GM12878 (cell line): Measurements from ENCODE around the gene GGTA1. TPM values are rescaled to one million over a fixed set of nuclear protein-coding genes. Genes with fewer than 3 reads are reported as not detected.

Experiments used
- ATAC-seq: fragments of 200-7000 bp; cut with Tn5 transposase; 3 replicates; pipeline ENCODE4 v1.9.1; 2020; ENCODE audit warnings: mild to moderate bottlenecking, moderate library complexity
- BruUV-seq: library from RNA; stranded (reverse); fragments of 400-500 nt; replicated peaks from 2 replicates; lab custom pipeline; 2021; lab: Mats Ljungman, UMichigan
- CTCF ChIA-PET: fragments of 300-600 bp; sonication (Branson Sonifier 250); formaldehyde crosslinking; extraction: SDS; loops from one replicate; lab custom pipeline; 2021; ENCODE audit warnings: inconsistent platforms; lab: Yijun Ruan, JAX
- POLR2A ChIA-PET: fragments of 350-600 bp; formaldehyde crosslinking; extraction: SDS; loops from one replicate; lab custom pipeline; 2021; ENCODE audit warnings: inconsistent platforms; lab: Charles Lee
- RAD21 ChIA-PET: fragments of 300-600 bp; sonication (Branson Sonifier 250); formaldehyde crosslinking; loops from one replicate; lab custom pipeline; 2023; ENCODE audit warnings: antibody characterized with exemption; ENCODE audit not compliant: unreplicated experiment; lab: Charles Lee
- SMC1A ChIA-PET: fragments of 300-600 bp; sonication (Branson Sonifier 250); formaldehyde crosslinking; loops from one replicate; lab custom pipeline; 2023; ENCODE audit not compliant: unreplicated experiment, uncharacterized antibody; lab: Charles Lee
- DNase-seq: peaks from one replicate; pipeline ENCODE4 v3.0.0-alpha.2; 2011; ENCODE audit warnings: low read depth, low spot score
- FAIRE-seq: peaks from 3 replicates; lab custom pipeline; 2011; peaks lifted over from hg19 to GRCh38; lab: Jason Lieb, UNC
- H2AFZ ChIP-seq: 2 replicates; pipeline ENCODE4 v1.6.0; 2011; ENCODE audit warnings: low read depth, low read length, control low read depth; ENCODE audit not compliant: control insufficient read depth
- H3K27ac ChIP-seq: 2 replicates; pipeline ENCODE4 v1.5.1; 2011; ENCODE audit warnings: control low read depth; ENCODE audit not compliant: control insufficient read depth, insufficient read depth
- H3K27me3 ChIP-seq, 2 experiments: replicated peaks in 1 of 2; 2 replicates each; pipeline versions ENCODE4 v1.6.0 to v1.6.1; 2011; ENCODE audit warnings: low read length in 1 of 2; ENCODE audit not compliant: control insufficient read depth in 2 of 2, insufficient read depth in 2 of 2
- H3K36me3 ChIP-seq, 2 experiments: 2 replicates each; pipeline ENCODE4 v1.5.1; 2011; ENCODE audit warnings: low read length in 1 of 2; ENCODE audit not compliant: control insufficient read depth in 2 of 2, insufficient read depth in 2 of 2
- H3K4me1 ChIP-seq: 2 replicates; pipeline ENCODE4 v1.6.1; 2011; ENCODE audit warnings: mild to moderate bottlenecking, low read length, moderate library complexity, mixed read lengths; ENCODE audit not compliant: control insufficient read depth, insufficient read depth
- H3K4me2 ChIP-seq: 2 replicates; pipeline ENCODE4 v1.6.0; 2011; ENCODE audit warnings: control low read depth; ENCODE audit not compliant: control insufficient read depth, insufficient read depth
- H3K4me3 ChIP-seq: fragments of 200-600 bp; sonication (generic); 2 replicates; pipeline ENCODE4 v1.5.1; 2016
- H3K79me2 ChIP-seq: 2 replicates; pipeline ENCODE4 v1.6.0; 2011; ENCODE audit warnings: low read length; ENCODE audit not compliant: control insufficient read depth, insufficient read depth
- H3K9ac ChIP-seq: 2 replicates; pipeline ENCODE4 v1.8.0; 2011; ENCODE audit warnings: low read length, control low read depth, mixed read lengths; ENCODE audit not compliant: control insufficient read depth, insufficient read depth
- H3K9me3 ChIP-seq: replicated peaks from 3 replicates; pipeline ENCODE4 v1.5.1; 2011; ENCODE audit warnings: mild to moderate bottlenecking, low read length; ENCODE audit not compliant: control insufficient read depth, insufficient read depth
- H4K20me1 ChIP-seq: 2 replicates; pipeline ENCODE4 v1.6.0; 2011; ENCODE audit not compliant: control insufficient read depth, insufficient read depth
- BCL3 ChIP-seq: IDR thresholded peaks from 2 replicates; pipeline ENCODE4 v1.6.1; 2011; ENCODE audit warnings: borderline replicate concordance, low read depth, mild to moderate bottlenecking, moderate library complexity, low read length; ENCODE audit not compliant: insufficient read depth, poor library complexity, severe bottlenecking
- CTCF ChIP-seq, 3 experiments: IDR thresholded peaks in 2 of 3; conservative IDR thresholded peaks in 1 of 3; 2 replicates each; pipeline ENCODE4 v1.5.1; 2011; ENCODE audit warnings: low read depth in 3 of 3, low read length in 3 of 3, mild to moderate bottlenecking in 3 of 3, control low read depth in 2 of 3, moderate library complexity in 2 of 3, inconsistent platforms in 1 of 3, mixed read lengths in 1 of 3; ENCODE audit not compliant: control insufficient read depth in 2 of 3, insufficient read depth in 1 of 3; ENCODE audit errors: extremely low read depth in 1 of 3
- CUX1 ChIP-seq: IDR thresholded peaks from 2 replicates; pipeline ENCODE4 v1.6.1; 2012; ENCODE audit warnings: improper control_type of control experiment, low read depth, low read length; ENCODE audit not compliant: insufficient replicate concordance
- JUND ChIP-seq: IDR thresholded peaks from 2 replicates; pipeline ENCODE4 v1.6.1; 2012; ENCODE audit warnings: low read depth, mild to moderate bottlenecking, low read length, improper control_type of control experiment, moderate library complexity
- SIN3A ChIP-seq: IDR thresholded peaks from 2 replicates; pipeline ENCODE4 v1.6.1; 2012; ENCODE audit warnings: low read depth, low read length, improper control_type of control experiment
- SREBF2 ChIP-seq: IDR thresholded peaks from 2 replicates; pipeline ENCODE4 v1.6.1; 2012; ENCODE audit warnings: mild to moderate bottlenecking, low read length
- YBX1 ChIP-seq: fragments of 450-650 bp; IDR thresholded peaks from 2 replicates; pipeline ENCODE4 v1.6.1; 2016; ENCODE audit warnings: antibody characterized with exemption
- ZBTB40 ChIP-seq: fragments of 450-650 bp; IDR thresholded peaks from 2 replicates; pipeline ENCODE4 v1.6.1; 2016; ENCODE audit warnings: mild to moderate bottlenecking, moderate library complexity, borderline replicate concordance
- WGBS: methylation state at CpG from one replicate; pipeline ENCODE4 v1.1.6; 2016; ENCODE audit warnings: low lambda C conversion rate; ENCODE audit not compliant: insufficient replicate concordance, insufficient coverage; ENCODE audit errors: missing lambda C conversion rate; 5-methylcytosine and 5-hydroxymethylcytosine counted together
- in situ Hi-C: fragments of 300-500 bp; cut with MboI; formaldehyde crosslinking; loops from 9 replicates; pipeline ENCODE4 v1.14.3; 2018; ENCODE audit warnings: mixed read lengths
- intact Hi-C: fragments of 100-400 bp; cut with micrococcal nuclease; formaldehyde crosslinking; loops from one replicate; pipeline ENCODE4 v1.14.2; 2022; ENCODE audit not compliant: unreplicated experiment
- polyA plus RNA-seq, 11 experiments: library from polyadenylated mRNA; depleted of rRNA in 4 of 11; unstranded in 6 of 11; stranded (reverse) in 5 of 11; fragments of >200 nt; fragmentation: Nextera tagmentation in 4 of 11; fragmentation: Illumina TruSeq in 1 of 11; extraction: Ambion mirVana in 4 of 11; extraction: Trizol in 1 of 11; gene quantifications; 1 replicate in 1 of 11; 2 replicates in 10 of 11; pipeline versions ENCODE4 v1.2.1 to v1.2.3, GENCODE V29; 2011 to 2016; ENCODE audit warnings: inconsistent platforms in 2 of 11, missing spikeins in 2 of 11, low read depth in 1 of 11
- total RNA-seq, 4 experiments: library from RNA; depleted of rRNA in 3 of 4; stranded (reverse); fragments of >200 nt in 3 of 4; fragmentation: Illumina TruSeq in 1 of 4; extraction: Trizol in 1 of 4; gene quantifications; 2 replicates each; pipeline versions ENCODE4 v1.2.1 to v1.2.3, GENCODE V29; 2013 to 2021

The GGTA1 gene
- total and polyA plus RNA-seq, 10 of the 15 experiments (the other 5 are each of a cell fraction or from before 2014, with no cell fraction given) = 0.09 to 0.65 (median 0.17) TPM; not detected in 2

- TF ChIP-seq BCL3 = no peak
These were observed 33.5 kb downstream of the GGTA1 start (continued) for GRCh38 chr9:121466142-121466541.

- POLR2A ChIA-PET = no interaction called here
- Histone ChIP-seq H3K4me1 (no peaks in the 10 kb centered on the region), H2AFZ (no peak overlapping the region), H4K20me1 (no peaks in the 10 kb centered on the region), H3K4me2 (no peak overlapping the region), H3K9ac (no peak overlapping the region), H3K9me3 (no peaks in the 10 kb centered on the region), H3K4me3 (no peak overlapping the region), H3K27me3 (peaks cover 0 to 2% of the 10 kb centered on the region in 2 experiments; a peak in 1 of 4 replicates), H3K79me2 (no peaks in the 10 kb centered on the region), H3K27ac (no peak overlapping the region), H3K36me3 (no peaks in the 10 kb centered on the region)
- intact Hi-C loops = no loop called here
- no TSS peak for BruUV-seq
- in situ Hi-C loops = no loop called here
- RAD21 ChIA-PET = no interaction called here
- SMC1A ChIA-PET = no interaction called here
- FAIRE-seq = peak; percentile 23
- CTCF ChIA-PET = no interaction called here
- DNase-seq = no peak
- no peak for ATAC-seq
- WGBS = 43% methylated on average over 4 of the region's 4 CpGs
- TF ChIP-seq ZBTB40 = no peak
- no peak for TF ChIP-seq CUX1
- no peak for TF ChIP-seq JUND
- no peak for TF ChIP-seq CTCF (IDR thresholded peaks at IDR 0.05 in 2 of 3, conservative IDR thresholded peaks at IDR 0.05 in 1 of 3; ENCODE audit: control insufficient read depth in 2 of 3, extremely low read depth in 1 of 3, insufficient read depth in 1 of 3, low read depth in 3 of 3, low read length in 3 of 3)
- TF ChIP-seq SREBF2 = no peak
- TF ChIP-seq YBX1 = no peak
- TF ChIP-seq SIN3A = no peak
These were observed 34.7 kb downstream of the GGTA1 start for GRCh38 chr9:121464968-121465367.
